Islet of Langerhans (tissue), 1 donor: ENCODE measurements around the gene GABBR2.

Experiments
- FAIRE-seq: peaks from one replicate; lab custom pipeline; 2011; peaks lifted over from hg19 to GRCh38; lab: Jason Lieb, UNC

Gene GABBR2

DNA sequence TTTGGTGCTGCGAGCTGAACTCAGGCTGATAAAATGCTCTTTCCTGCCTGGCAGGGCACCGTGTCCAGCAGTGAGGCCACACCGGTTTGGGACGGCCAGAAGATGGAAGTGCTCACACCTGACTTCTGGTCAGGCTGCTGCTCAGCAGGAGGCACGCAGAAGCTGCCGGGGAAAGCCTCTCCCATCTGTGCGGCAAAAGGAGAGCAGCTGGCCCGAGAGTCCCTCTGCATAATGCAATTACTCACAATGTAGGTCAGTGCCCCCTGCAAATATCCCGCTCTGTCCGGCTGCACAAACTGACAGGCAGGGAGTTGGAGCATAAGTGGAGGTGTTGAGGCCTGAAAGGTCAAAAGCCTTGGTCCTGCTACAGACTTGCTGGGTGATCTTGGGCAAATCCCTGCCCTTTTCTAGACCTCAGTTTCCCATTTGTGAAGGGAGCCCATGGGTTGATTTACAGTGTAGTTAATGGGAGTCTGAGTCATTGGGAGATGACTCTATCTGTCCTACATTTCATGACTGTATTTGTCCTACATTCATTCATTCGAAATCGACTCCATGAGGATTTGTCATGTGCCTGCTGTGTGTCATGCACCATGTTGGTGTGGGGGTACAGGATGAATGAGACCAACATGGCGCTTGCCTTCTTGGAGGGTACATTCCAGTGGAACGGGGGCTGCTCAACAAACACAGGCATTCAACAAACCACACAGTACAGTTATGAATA is 391.4 kb downstream of the GABBR2 start:
- no peak for FAIRE-seq

- FAIRE-seq, result no peak
Observed at GRCh38 chr9:98316445-98317133, 392.1 kb downstream of the GABBR2 start.

DNA sequence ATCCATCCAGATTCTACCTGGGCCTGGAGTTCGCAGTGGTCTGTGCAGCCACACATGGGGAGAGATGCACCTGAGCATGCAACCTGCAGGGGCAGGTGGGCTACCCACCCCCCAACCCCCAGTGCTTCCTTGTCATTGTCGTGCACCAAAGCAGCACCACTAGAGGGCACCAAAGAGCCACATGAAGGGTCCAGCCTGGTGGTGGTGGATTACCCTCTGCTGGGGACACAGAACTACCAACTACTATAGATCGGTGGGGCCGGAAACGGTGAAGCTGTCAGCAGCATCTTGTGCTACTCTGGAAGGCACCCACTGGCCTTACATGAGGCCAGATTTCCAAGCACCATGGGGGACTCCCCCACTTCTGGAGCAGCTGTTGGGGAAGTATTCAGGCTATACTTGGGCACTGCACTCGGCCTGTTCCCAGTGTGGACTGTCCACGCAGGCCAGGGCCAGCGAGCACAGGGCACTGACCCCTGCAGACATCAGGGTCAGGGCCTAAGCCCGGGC is 393.1 kb downstream of the GABBR2 start:
- FAIRE-seq, result no peak

GRCh38 chr9:98315067-98315453 is 393.7 kb downstream of the GABBR2 start:
- FAIRE-seq, result no peak

GRCh38 chr9:98314381-98315066 is 394.2 kb downstream of the GABBR2 start:
- FAIRE-seq, result no peak

DNA sequence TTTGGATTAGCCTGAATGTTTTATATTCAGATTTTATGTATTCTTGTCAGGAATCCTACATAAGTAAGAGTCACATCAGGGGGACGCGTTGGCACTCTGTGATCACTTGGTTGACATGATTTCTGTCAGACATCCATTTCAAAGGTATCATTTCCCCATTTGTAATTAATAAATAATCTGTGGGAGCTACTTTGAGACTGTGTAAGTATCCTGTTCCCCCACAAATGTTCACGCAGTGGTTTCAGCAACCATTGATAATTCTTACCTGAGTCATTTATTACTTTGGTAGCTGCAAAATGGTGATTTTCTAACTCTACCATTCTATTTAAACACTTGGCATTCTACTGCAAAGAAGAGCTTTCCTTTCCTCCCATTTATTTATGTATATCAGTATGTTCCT is 396.4 kb downstream of the GABBR2 start:
- FAIRE-seq, result no peak

DNA sequence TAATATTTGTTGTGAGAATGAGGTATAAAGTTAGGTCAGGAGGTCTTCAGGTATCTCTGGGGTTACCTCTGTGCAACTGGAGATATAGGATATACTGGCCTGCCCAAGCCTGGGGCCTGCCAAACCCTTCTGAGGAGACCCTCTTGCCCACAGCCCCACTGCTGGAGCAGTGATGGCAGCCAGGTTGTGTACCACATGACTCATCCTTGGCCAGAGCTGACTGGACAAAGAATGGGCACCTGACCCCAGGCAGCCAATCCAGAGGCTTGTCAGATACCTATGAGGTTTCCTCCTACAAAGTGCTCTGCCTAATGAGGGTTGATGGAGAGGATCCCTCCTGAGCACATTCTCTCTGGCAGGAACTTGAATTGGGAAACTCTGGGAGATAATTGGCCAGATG is 397.2 kb downstream of the GABBR2 start:
- no peak for FAIRE-seq

DNA sequence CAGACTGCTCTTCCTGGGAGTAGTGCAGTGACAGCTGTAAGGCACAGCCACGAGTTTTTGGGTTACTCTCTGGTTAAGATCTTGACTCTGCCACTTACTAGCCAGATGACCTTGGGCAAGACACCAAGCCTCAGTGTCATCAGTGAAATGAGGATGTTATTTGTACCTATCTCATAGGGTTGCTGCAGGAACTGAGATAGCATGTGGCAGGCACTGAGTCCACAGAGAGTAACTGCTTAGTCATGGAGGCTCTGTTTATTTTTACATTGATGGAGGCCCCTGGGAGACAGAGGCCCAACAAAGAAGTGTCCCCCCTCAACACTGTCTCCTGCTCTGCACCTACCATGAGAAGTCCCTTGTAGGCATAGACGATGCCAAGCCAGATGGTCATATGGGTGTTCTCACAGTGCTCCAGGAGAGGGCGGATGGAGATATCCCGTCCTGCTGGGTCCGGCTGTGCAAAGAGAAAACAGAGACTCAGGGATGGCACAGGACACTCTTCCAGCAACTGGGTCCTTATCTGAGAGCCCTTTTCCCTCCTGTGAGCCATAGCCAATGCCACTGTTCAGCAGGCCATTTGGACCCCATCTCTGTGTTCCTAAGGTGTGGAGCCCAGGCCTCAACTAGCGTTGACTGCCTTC is 397.9 kb downstream of the GABBR2 start:
- no peak for FAIRE-seq

DNA sequence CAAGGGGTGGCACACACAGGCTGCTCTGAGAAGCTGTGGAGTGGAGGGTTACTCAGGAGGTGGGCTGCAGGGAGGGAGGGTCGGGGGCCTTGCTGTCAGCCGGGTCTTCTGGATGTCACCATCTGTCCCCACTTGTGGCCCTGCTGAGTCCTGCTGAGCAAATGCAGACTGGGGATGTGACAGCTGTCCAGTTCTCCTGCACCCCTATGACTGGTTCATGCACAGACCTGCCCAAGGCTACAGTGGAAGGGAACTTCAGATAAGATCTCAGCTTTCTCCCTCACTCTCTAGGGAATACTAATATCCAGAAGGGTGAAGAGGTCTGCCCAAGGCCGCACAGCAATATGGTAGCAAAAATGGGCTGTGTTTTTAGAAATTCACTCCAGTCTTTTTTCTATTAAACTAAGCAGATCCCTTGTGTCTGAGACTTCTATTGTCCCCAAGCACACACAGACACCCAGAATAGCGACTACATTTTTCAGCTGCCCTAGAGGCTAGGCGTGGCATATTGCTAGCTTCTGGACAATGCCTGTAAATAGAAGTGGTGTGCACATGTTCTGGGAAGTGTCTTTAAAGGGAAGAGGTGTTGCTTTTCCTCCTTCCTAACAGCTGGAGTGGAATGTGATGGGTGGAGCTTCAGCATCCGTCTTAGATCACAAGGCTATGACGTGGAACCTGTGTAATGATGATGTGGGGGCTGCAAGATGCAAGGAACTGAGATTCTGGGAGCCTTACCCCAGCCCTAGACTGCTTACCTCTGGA is 402.2 kb downstream of the GABBR2 start:
- no peak for FAIRE-seq

- no peak for FAIRE-seq
Observed at GRCh38 chr9:98304381-98304780, 404.4 kb downstream of the GABBR2 start.

DNA sequence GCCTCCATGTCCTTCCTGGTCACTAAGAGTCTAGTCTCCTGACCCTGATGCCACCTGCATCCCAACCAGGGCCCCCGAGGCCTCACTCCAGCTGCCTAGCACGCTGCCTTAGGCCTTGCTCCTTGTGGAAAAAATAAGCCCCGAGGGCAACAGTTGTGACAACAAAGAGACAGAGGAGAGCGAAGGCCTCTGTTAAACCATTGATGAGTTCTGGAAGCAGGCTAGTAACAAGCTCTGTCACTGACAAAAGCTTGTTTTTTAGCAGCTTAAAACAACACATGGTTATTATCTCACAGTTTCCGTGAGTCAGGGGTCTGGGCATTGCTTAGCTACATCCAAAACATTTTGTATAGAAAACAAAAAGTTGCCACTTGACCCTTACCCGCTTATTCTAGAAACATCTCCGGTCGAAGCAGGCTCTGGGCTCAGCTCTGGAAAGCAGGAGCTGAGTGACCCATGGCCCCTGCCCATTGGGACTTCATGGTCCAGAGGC is 405.1 kb downstream of the GABBR2 start:
- FAIRE-seq, result no peak

GRCh38 chr9:98302938-98303632 is 405.6 kb downstream of the GABBR2 start:
- no peak for FAIRE-seq

- no peak for FAIRE-seq
Observed at GRCh38 chr9:98302150-98302549, 406.6 kb downstream of the GABBR2 start.

GRCh38 chr9:98300611-98301010 is 408.1 kb downstream of the GABBR2 start:
- no peak for FAIRE-seq

DNA sequence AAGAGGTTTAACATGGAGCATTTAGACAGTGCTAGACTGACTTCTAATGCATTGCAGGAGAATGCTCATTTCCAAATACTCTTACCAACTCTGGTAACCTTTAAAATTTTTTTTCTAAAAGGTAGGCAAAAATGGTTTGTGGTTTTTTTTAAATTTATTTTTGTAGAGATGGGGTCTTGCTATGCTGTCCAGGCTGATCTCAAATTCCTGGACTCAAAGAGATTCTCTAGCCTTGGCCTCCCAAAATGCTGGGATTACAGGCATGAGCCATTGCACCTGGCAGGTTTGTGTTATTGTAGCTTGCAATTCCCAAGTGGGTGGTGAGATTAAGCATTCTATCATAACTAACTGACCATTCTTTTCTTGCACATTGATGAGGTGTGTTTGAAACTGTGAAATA is 410.3 kb downstream of the GABBR2 start:
- FAIRE-seq, result no peak

DNA sequence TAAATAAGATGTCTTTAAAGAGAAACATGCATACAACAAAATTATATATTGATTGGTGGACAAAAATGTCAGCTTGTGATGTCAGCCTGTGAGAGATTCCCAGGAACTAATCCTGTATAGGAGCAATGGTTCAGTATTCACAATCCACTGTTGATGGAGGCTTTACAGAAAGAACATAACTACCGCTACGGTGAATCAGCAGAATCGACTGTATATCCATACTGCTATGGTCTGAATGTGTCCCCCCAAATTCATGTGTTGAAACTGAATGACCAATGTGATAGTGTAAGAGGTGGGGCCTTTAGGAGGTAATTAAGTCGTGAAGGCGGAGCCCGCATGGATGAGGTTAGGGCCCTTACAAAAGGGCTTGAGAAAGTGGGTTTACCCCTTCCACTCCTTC is 412.9 kb downstream of the GABBR2 start:
- no peak for FAIRE-seq

DNA sequence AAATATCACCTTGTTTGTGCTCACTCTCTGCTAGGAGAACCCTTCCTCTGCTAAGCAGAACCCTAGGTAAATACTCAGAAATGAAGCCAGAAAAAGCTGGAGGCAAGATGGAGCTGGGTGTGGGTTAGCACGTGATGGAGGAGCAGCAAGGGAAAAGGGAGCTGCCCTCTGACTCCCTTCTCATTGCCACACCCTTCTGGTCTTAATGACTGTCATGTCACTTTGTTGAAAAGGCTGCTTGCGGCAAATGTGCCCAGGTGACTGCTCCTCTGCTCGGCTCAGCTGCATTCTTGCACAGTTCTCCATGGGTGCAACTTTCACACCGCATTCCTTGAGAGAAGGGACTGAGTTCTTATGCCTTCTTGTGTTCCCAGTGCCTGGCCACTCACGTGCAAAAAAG is 416.9 kb downstream of the GABBR2 start:
- FAIRE-seq, result no peak

DNA sequence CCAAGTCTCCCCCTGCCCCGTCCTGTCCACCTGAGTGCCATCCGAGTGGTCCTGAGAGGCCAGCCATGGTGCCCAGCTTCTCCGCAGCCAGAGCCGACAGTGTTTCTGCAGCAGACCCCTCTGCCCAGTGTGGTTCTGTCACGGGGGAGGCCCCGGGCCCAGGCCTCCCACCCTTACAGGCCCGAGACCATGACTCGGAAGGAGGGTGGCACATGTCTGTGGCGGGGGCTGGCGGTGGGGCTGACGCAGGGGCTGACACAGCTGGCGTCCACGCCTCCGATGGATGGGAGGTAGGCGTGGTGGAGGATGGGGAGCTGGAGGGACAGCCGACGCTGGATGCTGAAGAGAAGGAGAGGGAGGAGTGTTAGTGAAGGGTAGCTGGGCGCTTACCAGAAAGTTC is 418.3 kb downstream of the GABBR2 start:
- FAIRE-seq, result no peak

DNA sequence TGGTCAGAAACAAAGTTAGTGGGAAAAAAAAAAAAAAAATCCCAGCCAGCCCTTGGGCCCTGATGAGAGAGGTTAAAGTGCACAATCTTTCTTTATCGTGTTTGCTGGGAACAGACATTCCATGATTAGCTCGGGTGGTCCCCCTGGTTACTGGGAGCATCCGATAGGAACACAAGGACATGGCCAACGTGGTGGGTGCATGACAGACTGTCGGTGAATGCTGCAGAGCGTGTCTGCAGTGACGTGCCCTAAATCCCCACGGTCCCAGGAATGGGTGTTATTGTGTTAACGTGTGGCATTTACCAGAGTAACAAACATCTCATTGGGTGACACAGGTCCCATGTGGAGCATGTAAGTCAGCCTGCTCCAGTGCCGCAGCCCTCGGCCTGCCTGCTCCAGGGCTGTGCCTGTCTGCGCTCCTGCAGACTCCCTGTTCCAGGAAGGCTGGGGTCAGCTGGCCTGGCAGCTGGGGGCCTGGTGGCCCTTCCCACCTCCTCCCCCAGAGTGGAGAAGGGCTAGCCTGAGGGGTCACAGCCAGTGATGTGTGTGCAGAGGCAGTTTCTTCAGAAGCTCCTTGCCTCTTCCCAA is 419.0 kb downstream of the GABBR2 start:
- FAIRE-seq, result no peak

- FAIRE-seq, result no peak
Observed at GRCh38 chr9:98288881-98289280, 419.9 kb downstream of the GABBR2 start.

DNA sequence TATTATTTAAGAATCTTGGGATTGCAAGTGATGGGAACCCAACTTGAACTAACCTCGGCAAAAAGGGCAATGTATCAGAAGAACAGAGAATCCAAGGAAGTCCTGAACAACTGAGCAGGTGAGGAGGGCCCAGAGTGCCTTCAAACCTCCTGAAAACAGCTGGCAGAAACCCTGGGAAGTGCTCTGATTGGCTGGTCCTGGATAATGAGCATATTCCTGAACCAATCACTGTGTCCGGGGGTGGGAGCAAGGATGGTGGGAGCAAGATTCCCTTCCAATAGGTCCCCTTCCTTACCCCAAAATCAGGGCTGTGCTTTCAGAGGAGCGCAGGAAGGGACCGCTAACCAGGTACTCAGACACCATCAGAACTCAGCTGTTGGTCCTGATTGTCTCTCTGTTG is 421.4 kb downstream of the GABBR2 start:
- no peak for FAIRE-seq
